GM23338 (cell line): ENCODE measurements around the gene PLA2G12A. TPM values are rescaled to one million over a fixed set of nuclear protein-coding genes. Genes with fewer than 3 reads are reported as not detected.

Source experiments
- ATAC-seq: fragments of 200-7000 bp; cut with Tn5 transposase; 3 replicates; pipeline ENCODE4 v1.9.1; 2020
- DNase-seq: peaks from one replicate; pipeline ENCODE4 v3.0.0-alpha.2; 2015; ENCODE audit warnings: low spot score
- H2AFZ ChIP-seq: fragments of 200-600 bp; sonication (generic); 2 replicates; pipeline ENCODE4 v1.8.0; 2016; ENCODE audit warnings: antibody characterized with exemption, mild to moderate bottlenecking, moderate library complexity
- H3F3A ChIP-seq: fragments of 200-600 bp; sonication (generic); replicated peaks from 2 replicates; pipeline ENCODE4 v1.8.0; 2017; ENCODE audit warnings: antibody characterized with exemption, mixed run types, low read depth
- H3K27ac ChIP-seq: fragments of 200-600 bp; sonication (generic); 2 replicates; pipeline ENCODE4 v1.6.1; 2016; ENCODE audit warnings: low read depth
- H3K27me3 ChIP-seq: fragments of 200-600 bp; sonication (generic); 2 replicates; pipeline ENCODE4 v1.8.0; 2016; ENCODE audit warnings: mild to moderate bottlenecking, mixed run types, moderate library complexity; ENCODE audit not compliant: insufficient read depth
- H3K36me3 ChIP-seq: fragments of 200-600 bp; sonication (generic); 2 replicates; pipeline ENCODE4 v1.8.0; 2016; ENCODE audit warnings: mild to moderate bottlenecking; ENCODE audit not compliant: insufficient read depth
- H3K4me1 ChIP-seq: fragments of 200-600 bp; sonication (generic); 2 replicates; pipeline ENCODE4 v1.8.0; 2016; ENCODE audit warnings: mild to moderate bottlenecking, moderate library complexity; ENCODE audit not compliant: insufficient read depth
- H3K4me2 ChIP-seq: fragments of 200-600 bp; sonication (generic); 2 replicates; pipeline ENCODE4 v1.7.1; 2017; ENCODE audit warnings: mixed run types
- H3K4me3 ChIP-seq: fragments of 200-600 bp; sonication (generic); 2 replicates; pipeline ENCODE4 v1.6.1; 2016; ENCODE audit warnings: mixed run types
- H3K79me2 ChIP-seq: fragments of 200-600 bp; sonication (generic); replicated peaks from 2 replicates; pipeline ENCODE4 v1.8.0; 2017; ENCODE audit warnings: mild to moderate bottlenecking; ENCODE audit not compliant: insufficient read depth
- H3K9me2 ChIP-seq: fragments of 200-600 bp; sonication (generic); 2 replicates; pipeline ENCODE4 v1.8.0; 2017; ENCODE audit not compliant: insufficient read depth
- H4K20me1 ChIP-seq: fragments of 200-600 bp; sonication (generic); replicated peaks from 2 replicates; pipeline ENCODE4 v1.8.0; 2017; ENCODE audit warnings: mild to moderate bottlenecking; ENCODE audit not compliant: insufficient read depth
- H3K27ac Mint-ChIP-seq: 2 replicates; pipeline ENCODE4 v1.8.0; 2020; ENCODE audit warnings: inconsistent platforms, mild to moderate bottlenecking, moderate library complexity, mixed read lengths
- H3K27me3 Mint-ChIP-seq: 3 replicates; pipeline ENCODE4 v1.8.0; 2022; ENCODE audit warnings: low read depth, mild to moderate bottlenecking, moderate library complexity, mixed read lengths, inconsistent platforms; ENCODE audit not compliant: insufficient read depth, poor library complexity
- H3K36me3 Mint-ChIP-seq: 3 replicates; pipeline ENCODE4 v1.8.0; 2021; ENCODE audit warnings: low read depth, mild to moderate bottlenecking, inconsistent platforms, moderate library complexity, mixed read lengths
- H3K4me1 Mint-ChIP-seq: 3 replicates; pipeline ENCODE4 v1.8.0; 2020; ENCODE audit warnings: mild to moderate bottlenecking, inconsistent platforms, mixed read lengths
- H3K4me3 Mint-ChIP-seq: 3 replicates; pipeline ENCODE4 v1.8.0; 2021; ENCODE audit warnings: moderate library complexity, mild to moderate bottlenecking, inconsistent platforms, mixed read lengths
- H3K9me3 Mint-ChIP-seq: 3 replicates; pipeline ENCODE4 v1.8.0; 2020; ENCODE audit warnings: moderate library complexity, mild to moderate bottlenecking, inconsistent platforms, mixed read lengths
- CREB1 ChIP-seq: fragments of 250-450 bp; sonication (Bioruptor Pico); IDR thresholded peaks from 2 replicates; pipeline ENCODE4 v1.5.0; 2020; ENCODE audit warnings: low read depth, mild to moderate bottlenecking, moderate library complexity
- ETS1 ChIP-seq: IDR thresholded peaks from 2 replicates; pipeline ENCODE4 v1.6.1; 2016; ENCODE audit warnings: antibody characterized with exemption
- EZH2 ChIP-seq: fragments of 200-600 bp; sonication (generic); IDR thresholded peaks from one replicate; pipeline ENCODE4 v1.8.0; 2017; ENCODE audit warnings: antibody characterized with exemption, mild to moderate bottlenecking, low read depth; ENCODE audit not compliant: unreplicated experiment
- EZH2phosphoT487 ChIP-seq: fragments of 200-600 bp; sonication (generic); IDR thresholded peaks from one replicate; pipeline ENCODE4 v1.8.1; 2018; ENCODE audit warnings: antibody characterized with exemption; ENCODE audit not compliant: unreplicated experiment
- JUNB ChIP-seq: IDR thresholded peaks from one replicate; pipeline ENCODE4 v1.6.1; 2016; ENCODE audit warnings: antibody characterized with exemption; ENCODE audit not compliant: unreplicated experiment
- NANOG ChIP-seq: IDR thresholded peaks from 2 replicates; pipeline ENCODE4 v1.6.1; 2016; ENCODE audit warnings: antibody characterized with exemption, borderline replicate concordance
- POLR2AphosphoS5 ChIP-seq: IDR thresholded peaks from 2 replicates; pipeline ENCODE4 v1.6.1; 2016; ENCODE audit warnings: antibody characterized with exemption, low read depth
- REST ChIP-seq: IDR thresholded peaks from one replicate; pipeline ENCODE4 v1.6.1; 2018; ENCODE audit warnings: antibody characterized with exemption; ENCODE audit not compliant: unreplicated experiment
- STAT1 ChIP-seq: IDR thresholded peaks from one replicate; pipeline ENCODE4 v1.6.1; 2016; ENCODE audit warnings: antibody characterized with exemption; ENCODE audit not compliant: unreplicated experiment
- ZNF114 ChIP-seq: fragments of 250-450 bp; sonication (Bioruptor Pico); IDR thresholded peaks from 2 replicates; pipeline ENCODE4 v1.5.0; 2020; ENCODE audit warnings: mild to moderate bottlenecking, moderate library complexity
- ZNF331 ChIP-seq: fragments of 250-450 bp; sonication (Bioruptor Pico); IDR thresholded peaks from 2 replicates; pipeline ENCODE4 v1.5.0; 2020; ENCODE audit warnings: low read depth, mild to moderate bottlenecking, moderate library complexity
- polyA plus RNA-seq: library from polyadenylated mRNA; unstranded; fragments of >200 nt; fragmentation: Nextera tagmentation; extraction: Ambion mirVana; gene quantifications from 2 replicates; pipeline ENCODE4 v1.2.1, GENCODE V29; 2016
- total RNA-seq: library from RNA; depleted of rRNA; stranded (reverse); fragments of >200 nt; shearing (Covaris generic); gene quantifications from 2 replicates; pipeline ENCODE4 v1.2.3, GENCODE V29; 2014
- TF ChIP-seq, protein P1 (sequence below): fragments of 250-450 bp; sonication (Bioruptor Pico); IDR thresholded peaks from 2 replicates; pipeline ENCODE4 v1.5.0; 2020; ENCODE audit warnings: mild to moderate bottlenecking, moderate library complexity
- TF ChIP-seq, protein P2 (sequence below), 2 experiments: fragments of 200-600 bp in 1 of 2; sonication (generic) in 1 of 2; conservative IDR thresholded peaks; 2 replicates each; pipeline versions ENCODE4 v1.5.1 to v1.6.1; 2016 to 2017; ENCODE audit warnings: antibody characterized with exemption in 2 of 2, low read depth in 2 of 2, mild to moderate bottlenecking in 2 of 2, moderate library complexity in 1 of 2

Gene PLA2G12A
- total and polyA plus RNA-seq, 2 experiments from 2014 or later = 30.8 to 70.7 TPM

- TF ChIP-seq REST = no peak
- TF ChIP-seq, protein P1, sequence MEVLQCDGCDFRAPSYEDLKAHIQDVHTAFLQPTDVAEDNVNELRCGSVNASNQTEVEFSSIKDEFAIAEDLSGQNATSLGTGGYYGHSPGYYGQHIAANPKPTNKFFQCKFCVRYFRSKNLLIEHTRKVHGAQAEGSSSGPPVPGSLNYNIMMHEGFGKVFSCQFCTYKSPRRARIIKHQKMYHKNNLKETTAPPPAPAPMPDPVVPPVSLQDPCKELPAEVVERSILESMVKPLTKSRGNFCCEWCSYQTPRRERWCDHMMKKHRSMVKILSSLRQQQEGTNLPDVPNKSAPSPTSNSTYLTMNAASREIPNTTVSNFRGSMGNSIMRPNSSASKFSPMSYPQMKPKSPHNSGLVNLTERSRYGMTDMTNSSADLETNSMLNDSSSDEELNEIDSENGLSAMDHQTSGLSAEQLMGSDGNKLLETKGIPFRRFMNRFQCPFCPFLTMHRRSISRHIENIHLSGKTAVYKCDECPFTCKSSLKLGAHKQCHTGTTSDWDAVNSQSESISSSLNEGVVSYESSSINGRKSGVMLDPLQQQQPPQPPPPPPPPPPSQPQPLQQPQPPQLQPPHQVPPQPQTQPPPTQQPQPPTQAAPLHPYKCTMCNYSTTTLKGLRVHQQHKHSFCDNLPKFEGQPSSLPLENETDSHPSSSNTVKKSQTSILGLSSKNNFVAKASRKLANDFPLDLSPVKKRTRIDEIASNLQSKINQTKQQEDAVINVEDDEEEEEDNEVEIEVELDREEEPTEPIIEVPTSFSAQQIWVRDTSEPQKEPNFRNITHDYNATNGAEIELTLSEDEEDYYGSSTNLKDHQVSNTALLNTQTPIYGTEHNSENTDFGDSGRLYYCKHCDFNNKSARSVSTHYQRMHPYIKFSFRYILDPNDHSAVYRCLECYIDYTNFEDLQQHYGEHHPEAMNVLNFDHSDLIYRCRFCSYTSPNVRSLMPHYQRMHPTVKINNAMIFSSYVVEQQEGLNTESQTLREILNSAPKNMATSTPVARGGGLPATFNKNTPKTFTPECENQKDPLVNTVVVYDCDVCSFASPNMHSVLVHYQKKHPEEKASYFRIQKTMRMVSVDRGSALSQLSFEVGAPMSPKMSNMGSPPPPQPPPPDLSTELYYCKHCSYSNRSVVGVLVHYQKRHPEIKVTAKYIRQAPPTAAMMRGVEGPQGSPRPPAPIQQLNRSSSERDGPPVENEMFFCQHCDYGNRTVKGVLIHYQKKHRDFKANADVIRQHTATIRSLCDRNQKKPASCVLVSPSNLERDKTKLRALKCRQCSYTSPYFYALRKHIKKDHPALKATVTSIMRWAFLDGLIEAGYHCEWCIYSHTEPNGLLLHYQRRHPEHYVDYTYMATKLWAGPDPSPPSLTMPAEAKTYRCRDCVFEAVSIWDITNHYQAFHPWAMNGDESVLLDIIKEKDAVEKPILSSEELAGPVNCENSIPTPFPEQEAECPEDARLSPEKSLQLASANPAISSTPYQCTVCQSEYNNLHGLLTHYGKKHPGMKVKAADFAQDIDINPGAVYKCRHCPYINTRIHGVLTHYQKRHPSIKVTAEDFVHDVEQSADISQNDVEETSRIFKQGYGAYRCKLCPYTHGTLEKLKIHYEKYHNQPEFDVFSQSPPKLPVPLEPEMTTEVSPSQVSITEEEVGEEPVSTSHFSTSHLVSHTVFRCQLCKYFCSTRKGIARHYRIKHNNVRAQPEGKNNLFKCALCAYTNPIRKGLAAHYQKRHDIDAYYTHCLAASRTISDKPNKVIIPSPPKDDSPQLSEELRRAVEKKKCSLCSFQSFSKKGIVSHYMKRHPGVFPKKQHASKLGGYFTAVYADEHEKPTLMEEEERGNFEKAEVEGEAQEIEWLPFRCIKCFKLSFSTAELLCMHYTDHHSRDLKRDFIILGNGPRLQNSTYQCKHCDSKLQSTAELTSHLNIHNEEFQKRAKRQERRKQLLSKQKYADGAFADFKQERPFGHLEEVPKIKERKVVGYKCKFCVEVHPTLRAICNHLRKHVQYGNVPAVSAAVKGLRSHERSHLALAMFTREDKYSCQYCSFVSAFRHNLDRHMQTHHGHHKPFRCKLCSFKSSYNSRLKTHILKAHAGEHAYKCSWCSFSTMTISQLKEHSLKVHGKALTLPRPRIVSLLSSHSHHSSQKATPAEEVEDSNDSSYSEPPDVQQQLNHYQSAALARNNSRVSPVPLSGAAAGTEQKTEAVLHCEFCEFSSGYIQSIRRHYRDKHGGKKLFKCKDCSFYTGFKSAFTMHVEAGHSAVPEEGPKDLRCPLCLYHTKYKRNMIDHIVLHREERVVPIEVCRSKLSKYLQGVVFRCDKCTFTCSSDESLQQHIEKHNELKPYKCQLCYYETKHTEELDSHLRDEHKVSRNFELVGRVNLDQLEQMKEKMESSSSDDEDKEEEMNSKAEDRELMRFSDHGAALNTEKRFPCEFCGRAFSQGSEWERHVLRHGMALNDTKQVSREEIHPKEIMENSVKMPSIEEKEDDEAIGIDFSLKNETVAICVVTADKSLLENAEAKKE (CRISPR knock-in tag) = no peak
- TF ChIP-seq EZH2phosphoT487 = no peak
- no peak for TF ChIP-seq JUNB
- TF ChIP-seq POLR2AphosphoS5 = no peak
- TF ChIP-seq EZH2 = no peak
- TF ChIP-seq ZNF114 = no peak
- TF ChIP-seq NANOG = no peak
- TF ChIP-seq, protein P2, sequence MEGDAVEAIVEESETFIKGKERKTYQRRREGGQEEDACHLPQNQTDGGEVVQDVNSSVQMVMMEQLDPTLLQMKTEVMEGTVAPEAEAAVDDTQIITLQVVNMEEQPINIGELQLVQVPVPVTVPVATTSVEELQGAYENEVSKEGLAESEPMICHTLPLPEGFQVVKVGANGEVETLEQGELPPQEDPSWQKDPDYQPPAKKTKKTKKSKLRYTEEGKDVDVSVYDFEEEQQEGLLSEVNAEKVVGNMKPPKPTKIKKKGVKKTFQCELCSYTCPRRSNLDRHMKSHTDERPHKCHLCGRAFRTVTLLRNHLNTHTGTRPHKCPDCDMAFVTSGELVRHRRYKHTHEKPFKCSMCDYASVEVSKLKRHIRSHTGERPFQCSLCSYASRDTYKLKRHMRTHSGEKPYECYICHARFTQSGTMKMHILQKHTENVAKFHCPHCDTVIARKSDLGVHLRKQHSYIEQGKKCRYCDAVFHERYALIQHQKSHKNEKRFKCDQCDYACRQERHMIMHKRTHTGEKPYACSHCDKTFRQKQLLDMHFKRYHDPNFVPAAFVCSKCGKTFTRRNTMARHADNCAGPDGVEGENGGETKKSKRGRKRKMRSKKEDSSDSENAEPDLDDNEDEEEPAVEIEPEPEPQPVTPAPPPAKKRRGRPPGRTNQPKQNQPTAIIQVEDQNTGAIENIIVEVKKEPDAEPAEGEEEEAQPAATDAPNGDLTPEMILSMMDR (conservative IDR thresholded peaks at IDR 0.05; ENCODE audit: low read depth in 2 of 2) = no peak
- TF ChIP-seq ZNF331 = no peak
- TF ChIP-seq CREB1 (CRISPR knock-in tag) = no peak
- no peak for TF ChIP-seq STAT1
- no peak for TF ChIP-seq ETS1
- H3K27ac ChIP-seq = no peak overlapping the region
- no peaks in the 10 kb centered on the region for H3K4me1 Mint-ChIP-seq
- H3K27ac Mint-ChIP-seq = no peak overlapping the region
- H3F3A ChIP-seq = no peaks in the 10 kb centered on the region
- H3K79me2 ChIP-seq = no peaks in the 10 kb centered on the region
- no peaks in the 10 kb centered on the region for H3K9me2 ChIP-seq
- H3K9me3 Mint-ChIP-seq = no peaks in the 10 kb centered on the region
- H3K36me3 Mint-ChIP-seq = peaks cover 54% of the 10 kb centered on the region; the same call in 2 of the 3 replicates
- H3K27me3 ChIP-seq = no peaks in the 10 kb centered on the region
- H3K4me3 Mint-ChIP-seq = no peak overlapping the region
- ATAC-seq (no peak), DNase-seq (no peak)
- H3K4me1 ChIP-seq = no peaks in the 10 kb centered on the region
- H2AFZ ChIP-seq = no peak overlapping the region
- no peak overlapping the region for H3K4me2 ChIP-seq
- H3K27me3 Mint-ChIP-seq = no peaks in the 10 kb centered on the region
- no peak overlapping the region for H3K4me3 ChIP-seq
- H3K36me3 ChIP-seq = peaks cover 10% of the 10 kb centered on the region
- H4K20me1 ChIP-seq = no peaks in the 10 kb centered on the region
Measured at GRCh38 chr4:109691411-109691920, 38.4 kb downstream of the PLA2G12A start.
